Activated naive CD8-positive, alpha-beta T cell treated with anti-CD3 and anti-CD28 coated beads, Interleukin-2, amount 10 ng/mL, durations not matched to agents 7 days and 5 days (primary cell): Measurements from ENCODE around the gene PLD5. TPM values are rescaled to one million over a fixed set of nuclear protein-coding genes. Genes with fewer than 3 reads are reported as not detected.
"Not testable (repeated sequence)": the region's sequence is repeated elsewhere in the genome, so short reads cannot be mapped to it uniquely, and the experiment has no call there.

Experiments
- ATAC-seq: fragments of 150-1000 bp; cut with Tn5 transposase; one replicate; pipeline ENCODE4 v1.10.0; 2021; ENCODE audit warnings: low read depth, moderate library complexity
- POLR2A ChIA-PET: fragments of 350-600 bp; sonication (Branson Sonifier 250); formaldehyde crosslinking; loops from one replicate; lab custom pipeline; 2021; ENCODE audit warnings: antibody characterized with exemption; lab: Charles Lee
- DNase-seq: peaks from one replicate; pipeline ENCODE4 v3.0.0; 2021
- H3K27ac Mint-ChIP-seq: one replicate; pipeline ENCODE4 v1.8.0; 2022; ENCODE audit warnings: mild to moderate bottlenecking, mixed read lengths
- H3K27me3 Mint-ChIP-seq: one replicate; pipeline ENCODE4 v1.8.0; 2022; ENCODE audit warnings: mild to moderate bottlenecking, moderate library complexity, mixed read lengths
- H3K36me3 Mint-ChIP-seq: one replicate; pipeline ENCODE4 v1.8.0; 2021; ENCODE audit warnings: mild to moderate bottlenecking, mixed read lengths
- H3K4me1 Mint-ChIP-seq: one replicate; pipeline ENCODE4 v1.8.0; 2021; ENCODE audit warnings: mixed read lengths
- H3K4me3 Mint-ChIP-seq: one replicate; pipeline ENCODE4 v1.8.0; 2022; ENCODE audit warnings: mild to moderate bottlenecking, moderate library complexity, mixed read lengths
- H3K9me3 Mint-ChIP-seq: one replicate; pipeline ENCODE4 v1.8.0; 2021; ENCODE audit warnings: mixed read lengths
- total RNA-seq, 2 experiments: library from RNA; stranded (reverse); gene quantifications; one replicate each; pipeline ENCODE4 v1.2.3, GENCODE V29; 2021

Gene PLD5
- total RNA-seq, 2 experiments from 2014 or later: not detected

DNA sequence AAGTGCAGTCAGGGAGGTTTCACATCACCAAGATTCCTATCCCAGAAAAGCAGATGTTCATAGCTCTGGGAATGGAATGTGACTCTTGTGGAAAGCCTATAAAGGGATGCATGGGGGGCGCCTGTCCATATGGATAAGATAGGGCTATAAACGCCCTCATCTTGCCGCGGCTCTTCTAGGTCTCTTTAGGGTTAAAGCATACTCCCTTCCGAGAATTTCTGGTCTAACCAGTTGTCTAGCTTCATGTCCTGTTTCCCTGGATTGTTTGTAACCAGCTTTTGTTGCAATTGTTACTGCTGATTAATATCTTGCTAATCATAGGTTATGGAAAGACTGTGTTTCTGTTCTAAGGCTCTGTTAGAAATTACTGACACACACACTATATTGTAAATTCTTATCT lies 64.8 kb downstream of the PLD5 start:
- ATAC-seq, H3K4me1 Mint-ChIP-seq, DNase-seq, H3K4me3 Mint-ChIP-seq, H3K9me3 Mint-ChIP-seq, H3K27ac Mint-ChIP-seq, H3K36me3 Mint-ChIP-seq, H3K27me3 Mint-ChIP-seq, POLR2A ChIA-PET: not testable (repeated sequence)

DNA sequence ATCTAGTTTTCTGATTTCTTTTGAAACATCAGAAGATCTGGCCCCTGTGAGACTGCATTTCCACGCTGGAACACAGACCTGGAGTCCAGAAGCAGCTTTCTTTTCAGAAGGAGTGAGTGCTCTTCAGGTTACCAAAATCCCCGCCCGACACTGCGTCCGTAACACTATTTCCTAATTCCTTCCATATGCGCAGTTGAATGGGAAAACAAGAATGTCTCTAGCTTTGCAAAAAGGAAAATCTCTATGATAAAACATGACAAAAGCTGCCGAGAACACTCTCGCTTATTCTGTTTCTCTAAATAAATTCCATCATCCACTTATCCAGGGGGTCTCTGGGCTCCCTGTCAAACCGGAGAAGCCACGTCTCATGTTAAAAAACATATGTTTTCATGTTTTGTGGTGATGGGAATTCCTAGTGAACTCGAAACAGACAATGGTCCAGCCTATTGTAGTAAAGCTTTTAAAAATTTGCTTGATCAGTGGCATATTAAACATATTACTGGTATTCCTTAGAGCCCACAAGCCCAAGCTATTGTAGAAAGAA lies 67.7 kb downstream of the PLD5 start:
- H3K27me3 Mint-ChIP-seq: peaks cover 2% of the 10 kb centered on the region
- H3K4me1 Mint-ChIP-seq: peaks cover 2% of the 10 kb centered on the region
- no peak overlapping the region for H3K4me3 Mint-ChIP-seq
- H3K36me3 Mint-ChIP-seq: no peaks in the 10 kb centered on the region
- DNase-seq (no peak), ATAC-seq (no peak)
- no peaks in the 10 kb centered on the region for H3K9me3 Mint-ChIP-seq
- POLR2A ChIA-PET: no interaction called here
- no peak overlapping the region for H3K27ac Mint-ChIP-seq

DNA sequence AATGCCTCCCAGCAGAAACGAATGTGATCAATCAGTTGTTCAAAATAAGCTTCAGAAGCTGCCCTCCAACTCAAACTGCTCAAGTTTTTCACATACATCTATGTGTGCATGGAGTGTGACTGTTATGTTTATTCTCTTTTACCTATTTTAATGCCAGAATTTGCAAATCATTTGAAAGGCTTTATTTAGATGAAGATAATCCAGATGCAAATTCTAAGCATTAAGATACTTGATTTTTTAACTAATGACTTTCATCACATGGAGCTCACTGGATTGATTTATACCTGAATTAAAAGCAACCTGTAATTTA lies 69.5 kb downstream of the PLD5 start:
- peaks cover 2% of the 10 kb centered on the region for H3K27me3 Mint-ChIP-seq

DNA sequence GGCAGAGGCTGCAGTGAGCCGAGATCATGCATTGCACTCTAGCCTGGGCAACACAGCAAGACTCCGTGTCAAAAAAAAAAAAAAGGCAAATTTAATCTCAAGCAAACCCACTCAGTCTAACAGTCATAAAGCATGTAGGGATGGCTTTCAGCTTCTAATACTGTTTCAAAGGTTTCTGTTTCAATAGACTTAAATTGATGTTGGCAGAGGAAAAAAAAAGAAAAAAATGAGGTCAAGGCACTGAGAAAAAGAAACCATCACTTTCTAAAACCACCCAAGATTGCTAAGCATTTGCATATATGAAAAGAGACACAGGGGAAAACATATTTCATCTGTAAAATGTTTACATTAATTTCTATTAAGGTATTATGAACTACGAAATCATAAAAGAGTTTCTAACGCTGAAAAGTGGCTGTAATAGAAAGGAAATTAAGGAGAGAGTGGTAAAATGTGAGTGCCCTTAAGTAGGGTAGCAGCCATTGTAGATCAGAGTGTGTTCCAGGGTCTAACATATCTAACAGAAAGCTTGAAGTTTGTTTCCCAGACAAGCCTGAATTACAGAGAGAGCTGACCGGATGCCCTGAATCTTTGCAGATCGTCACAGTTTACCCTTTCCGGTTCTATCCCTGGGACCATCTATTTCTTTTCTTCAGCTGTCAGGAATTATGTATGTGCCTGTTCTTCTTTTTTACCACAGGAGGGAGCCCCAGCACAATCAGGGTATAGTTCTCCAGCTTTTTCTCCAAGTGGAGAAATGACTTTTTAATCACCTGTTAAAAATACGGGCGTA lies 70.0 kb downstream of the PLD5 start:
- Mint-ChIP-seq H3K9me3 (no peaks in the 10 kb centered on the region), H3K4me1 (peaks cover 2% of the 10 kb centered on the region), H3K27ac (no peak overlapping the region), H3K36me3 (no peaks in the 10 kb centered on the region), H3K27me3 (peaks cover 3% of the 10 kb centered on the region), H3K4me3 (no peak overlapping the region)
- ATAC-seq (no peak), DNase-seq (no peak)
- POLR2A ChIA-PET: no interaction called here

More for the DNA sequence above, 69.5 kb downstream of the PLD5 start:
- H3K9me3 Mint-ChIP-seq: no peaks in the 10 kb centered on the region
- ATAC-seq (no peak), DNase-seq (no peak)
- POLR2A ChIA-PET: no interaction called here
- no peak overlapping the region for H3K27ac Mint-ChIP-seq
- peaks cover 2% of the 10 kb centered on the region for H3K4me1 Mint-ChIP-seq
- H3K4me3 Mint-ChIP-seq: no peak overlapping the region
- H3K36me3 Mint-ChIP-seq: no peaks in the 10 kb centered on the region

DNA sequence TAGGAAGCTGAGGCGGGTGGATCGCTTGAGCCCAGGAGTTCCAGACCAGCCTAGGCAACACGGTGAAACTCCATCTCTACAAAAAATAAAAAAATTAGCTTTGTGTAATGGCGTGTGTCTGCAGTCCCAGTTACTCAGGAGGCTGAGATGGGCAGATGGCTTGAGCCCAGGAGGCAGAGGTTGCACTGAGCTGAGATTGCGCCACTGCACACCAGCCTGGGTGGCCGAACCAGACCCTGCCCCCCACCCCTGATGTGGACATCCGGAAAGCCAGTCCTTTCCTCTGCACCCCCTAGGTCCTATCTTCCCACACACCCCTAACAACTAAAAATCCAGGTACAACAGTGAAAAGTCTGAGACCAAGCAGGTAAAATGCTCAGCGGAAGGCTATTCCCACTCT lies 71.9 kb downstream of the PLD5 start:
- POLR2A ChIA-PET: no interaction called here
- Mint-ChIP-seq H3K27me3 (peaks cover 11% of the 10 kb centered on the region), H3K36me3 (no peaks in the 10 kb centered on the region)

DNA sequence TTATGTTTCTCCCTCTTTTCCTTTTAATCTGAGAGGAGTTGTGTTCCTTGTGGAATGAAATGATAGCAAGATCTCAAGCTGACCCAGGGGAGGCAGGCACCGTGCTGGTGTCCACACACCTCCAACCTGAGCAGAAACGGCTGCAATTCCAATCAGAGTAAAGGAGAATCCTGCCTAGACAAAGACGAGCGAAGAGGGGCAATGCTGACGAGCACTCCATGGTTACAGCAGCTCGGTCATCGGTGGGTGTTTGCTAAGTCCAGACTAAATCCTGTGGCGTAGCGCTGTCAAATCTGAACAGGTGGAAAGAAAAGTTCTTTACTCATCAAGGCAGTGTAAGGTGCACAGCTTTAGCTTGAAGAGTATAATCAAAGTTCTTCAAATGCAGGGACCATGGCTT lies 74.8 kb downstream of the PLD5 start:
- no peak for ATAC-seq
- POLR2A ChIA-PET: no interaction called here
- peaks cover 9% of the 10 kb centered on the region for H3K27me3 Mint-ChIP-seq
- H3K27ac Mint-ChIP-seq: no peak overlapping the region
- H3K4me3 Mint-ChIP-seq: no peak overlapping the region
- no peak for DNase-seq
- H3K36me3 Mint-ChIP-seq: no peaks in the 10 kb centered on the region
- peaks cover 2% of the 10 kb centered on the region for H3K4me1 Mint-ChIP-seq
- no peaks in the 10 kb centered on the region for H3K9me3 Mint-ChIP-seq

More for the DNA sequence above, 71.9 kb downstream of the PLD5 start:
- H3K4me1 Mint-ChIP-seq: peaks cover 2% of the 10 kb centered on the region
- H3K4me3 Mint-ChIP-seq: no peak overlapping the region
- no peaks in the 10 kb centered on the region for H3K9me3 Mint-ChIP-seq
- ATAC-seq (no peak), DNase-seq (no peak)
- H3K27ac Mint-ChIP-seq: no peak overlapping the region

DNA sequence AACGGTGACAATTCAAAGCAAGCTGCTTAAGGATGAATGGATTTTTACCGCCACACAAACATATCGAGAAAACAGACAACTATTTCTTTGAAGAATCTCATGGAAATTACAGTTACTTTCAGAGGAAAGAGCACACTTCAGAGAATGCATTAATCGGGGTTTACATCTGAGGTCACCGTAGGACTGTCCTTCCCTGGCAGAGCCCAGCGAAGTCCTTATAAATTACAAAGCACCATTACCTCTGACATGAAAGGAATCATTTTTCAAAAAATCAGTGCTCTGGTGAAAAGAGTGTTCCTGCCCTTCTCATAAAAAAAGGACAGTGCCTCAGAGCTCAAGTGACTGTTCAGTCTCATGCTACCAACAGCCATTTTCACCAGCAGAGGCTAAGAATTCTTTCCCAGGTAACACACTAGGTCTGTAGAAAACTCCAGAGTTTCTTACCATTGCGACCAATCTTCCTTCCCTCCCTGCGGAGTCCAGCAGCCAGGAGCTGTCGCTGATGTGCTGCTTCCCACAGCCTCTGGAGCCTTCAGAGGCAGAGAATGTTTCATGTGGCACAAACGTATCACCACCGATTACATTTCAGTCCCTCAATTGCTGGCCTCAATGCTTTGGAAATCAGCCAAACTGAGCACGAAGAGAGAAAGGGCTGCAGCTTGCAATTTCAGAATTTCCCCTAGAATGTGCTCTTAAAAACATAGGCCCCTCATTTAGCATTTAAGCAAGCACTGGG lies 75.4 kb downstream of the PLD5 start:
- ATAC-seq: no peak
- POLR2A ChIA-PET: no interaction called here
- Mint-ChIP-seq H3K4me3 (no peak overlapping the region), H3K27me3 (peaks cover 9% of the 10 kb centered on the region), H3K27ac (no peak overlapping the region), H3K4me1 (no peaks in the 10 kb centered on the region), H3K36me3 (no peaks in the 10 kb centered on the region), H3K9me3 (no peaks in the 10 kb centered on the region)
- DNase-seq: no peak

DNA sequence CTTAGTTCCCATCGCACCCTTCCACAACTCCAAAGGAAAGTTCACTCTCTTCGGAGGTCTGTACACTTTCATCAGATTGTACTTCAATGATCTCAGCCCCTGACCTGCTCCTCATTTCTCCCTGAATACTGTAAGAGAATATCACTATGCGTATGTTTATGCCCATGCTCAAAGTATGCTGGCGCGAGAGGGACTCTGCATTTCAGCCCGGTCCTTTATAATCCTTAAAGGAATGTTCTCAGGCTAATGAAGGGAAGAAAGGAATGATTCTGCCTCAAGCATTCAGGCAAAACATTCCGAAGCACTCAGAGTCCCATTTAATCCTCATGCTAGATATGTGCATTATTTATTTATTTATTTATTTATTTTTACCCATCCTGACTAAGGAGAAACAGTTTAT lies 76.8 kb downstream of the PLD5 start:
- ATAC-seq: no peak
- no peaks in the 10 kb centered on the region for H3K9me3 Mint-ChIP-seq
- no peak overlapping the region for H3K4me3 Mint-ChIP-seq
- H3K27ac Mint-ChIP-seq: no peak overlapping the region
- peaks cover 9% of the 10 kb centered on the region for H3K27me3 Mint-ChIP-seq
- H3K4me1 Mint-ChIP-seq: no peaks in the 10 kb centered on the region
- no peaks in the 10 kb centered on the region for H3K36me3 Mint-ChIP-seq
- DNase-seq: no peak
- POLR2A ChIA-PET: no interaction called here

DNA sequence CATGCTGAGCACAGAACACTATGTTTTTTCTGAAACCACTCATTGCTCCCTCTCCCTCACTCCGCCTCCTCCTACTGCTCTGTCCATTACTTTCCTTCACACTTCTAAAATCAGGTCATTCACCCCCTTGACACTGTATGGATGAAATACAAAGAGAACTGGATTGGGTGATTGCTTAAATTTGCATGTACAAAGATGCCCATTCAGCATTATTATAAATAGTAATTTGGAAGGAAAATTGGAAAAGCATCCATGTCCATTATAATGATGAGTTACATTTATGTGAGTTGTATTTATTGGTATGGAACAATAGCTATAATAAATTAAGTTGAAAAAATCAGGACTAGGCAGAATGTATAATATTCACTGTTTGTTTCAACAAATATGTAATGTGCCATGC lies 83.7 kb downstream of the PLD5 start:
- H3K4me3 Mint-ChIP-seq: no peak overlapping the region
- no peaks in the 10 kb centered on the region for H3K27me3 Mint-ChIP-seq
- ATAC-seq (no peak), DNase-seq (no peak)
- no peaks in the 10 kb centered on the region for H3K36me3 Mint-ChIP-seq
- POLR2A ChIA-PET: no interaction called here
- no peak overlapping the region for H3K27ac Mint-ChIP-seq
- H3K4me1 Mint-ChIP-seq: no peaks in the 10 kb centered on the region
- H3K9me3 Mint-ChIP-seq: no peaks in the 10 kb centered on the region

DNA sequence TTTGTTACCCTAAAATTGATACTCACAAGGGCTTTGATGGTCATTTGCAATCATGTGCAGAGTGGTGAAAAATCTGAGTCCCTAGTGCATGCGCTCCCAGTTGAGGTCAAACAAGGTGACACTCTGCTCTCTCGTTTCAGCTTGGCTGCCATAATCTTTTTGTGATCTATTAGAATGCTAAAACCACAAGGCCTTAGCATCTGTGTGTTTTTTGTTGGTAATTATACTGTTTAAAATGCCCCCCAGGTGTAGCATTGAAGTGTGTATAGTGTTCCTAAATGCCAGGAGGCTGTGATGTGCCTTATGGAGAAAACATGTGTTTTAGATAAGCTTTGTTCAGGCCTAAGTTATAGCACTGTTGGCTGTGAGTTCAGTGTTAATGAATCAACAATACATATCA lies 89.3 kb downstream of the PLD5 start:
- Mint-ChIP-seq H3K27me3 (no peaks in the 10 kb centered on the region), H3K36me3 (no peaks in the 10 kb centered on the region), H3K27ac (no peak overlapping the region), H3K4me3 (no peak overlapping the region), H3K4me1 (no peaks in the 10 kb centered on the region), H3K9me3 (no peaks in the 10 kb centered on the region)
- POLR2A ChIA-PET: no interaction called here
- DNase-seq (no peak), ATAC-seq (no peak)

DNA sequence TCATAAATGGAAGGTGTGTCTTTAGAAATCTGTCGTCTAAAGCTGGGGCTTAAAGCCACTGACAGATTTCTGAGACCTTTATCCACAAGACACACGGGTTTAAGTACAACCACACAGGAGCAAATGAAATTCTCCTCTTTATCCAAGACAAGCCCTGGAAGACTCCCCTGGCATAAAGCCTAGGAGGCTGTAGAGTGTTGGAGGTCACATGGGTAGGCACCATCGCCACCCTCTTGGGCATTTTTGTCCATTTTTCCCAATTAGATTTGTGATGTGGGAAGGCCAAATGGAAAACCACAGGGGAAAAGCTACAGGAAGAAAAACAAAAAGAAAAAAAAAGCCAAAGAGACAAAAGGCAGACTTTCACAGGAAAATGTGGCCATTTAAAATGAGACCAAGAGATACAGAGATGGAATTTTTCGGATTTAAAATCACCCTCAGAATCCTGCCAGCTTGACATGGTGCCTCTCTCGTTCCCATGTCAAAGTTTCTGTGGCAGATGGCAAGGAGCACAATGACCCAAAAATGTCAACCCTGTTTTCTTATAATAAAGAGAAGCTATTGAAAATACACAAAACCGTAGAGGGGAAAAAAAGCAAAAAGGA lies 91.9 kb downstream of the PLD5 start:
- no peaks in the 10 kb centered on the region for H3K36me3 Mint-ChIP-seq
- DNase-seq (no peak), ATAC-seq (no peak)
- no peaks in the 10 kb centered on the region for H3K27me3 Mint-ChIP-seq
- POLR2A ChIA-PET: no interaction called here
- no peaks in the 10 kb centered on the region for H3K9me3 Mint-ChIP-seq
- H3K4me1 Mint-ChIP-seq: no peaks in the 10 kb centered on the region
- H3K4me3 Mint-ChIP-seq: no peak overlapping the region
- H3K27ac Mint-ChIP-seq: no peak overlapping the region

DNA sequence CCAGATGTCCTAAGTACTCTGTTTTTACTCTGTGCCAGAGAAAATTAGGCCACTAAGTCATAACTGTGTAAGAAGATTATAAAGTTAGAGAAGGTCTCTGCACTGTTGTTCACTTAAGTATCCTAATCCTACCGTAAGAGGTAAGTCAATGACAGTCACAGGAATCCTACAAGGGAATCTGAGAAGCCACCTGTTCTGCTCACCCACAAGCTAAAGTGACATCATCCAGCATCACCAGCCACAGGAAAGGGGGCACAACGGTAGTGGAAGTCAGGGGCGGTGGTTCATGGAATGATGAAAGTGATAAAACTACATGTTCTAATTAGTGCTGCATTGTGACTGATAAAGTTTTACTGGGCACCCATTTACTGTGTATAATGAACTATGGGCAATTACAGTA lies 92.7 kb downstream of the PLD5 start:
- no peak overlapping the region for H3K27ac Mint-ChIP-seq
- H3K9me3 Mint-ChIP-seq: no peaks in the 10 kb centered on the region
- ATAC-seq: no peak
- no peak for DNase-seq
- no peaks in the 10 kb centered on the region for H3K27me3 Mint-ChIP-seq
- H3K36me3 Mint-ChIP-seq: no peaks in the 10 kb centered on the region
- no peaks in the 10 kb centered on the region for H3K4me1 Mint-ChIP-seq
- H3K4me3 Mint-ChIP-seq: no peak overlapping the region
- POLR2A ChIA-PET: no interaction called here

DNA sequence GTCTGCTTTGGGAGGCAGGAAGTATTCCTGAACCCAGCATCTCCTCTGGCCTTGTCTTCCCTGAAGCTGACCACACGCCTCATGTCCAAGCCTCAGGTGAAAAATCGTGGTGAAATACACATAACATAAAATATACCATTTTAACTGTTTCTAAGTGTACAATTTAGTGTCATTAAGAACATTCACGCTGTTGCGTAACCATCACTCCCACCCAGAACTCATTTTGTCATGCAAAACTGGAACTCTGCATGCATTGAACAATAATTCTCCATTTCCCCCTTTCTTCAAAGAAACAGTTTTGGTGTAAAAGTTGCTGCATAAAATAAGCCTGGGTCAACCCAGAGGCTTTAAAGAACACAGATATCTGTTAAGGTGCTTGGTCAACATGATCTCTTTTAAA lies 93.5 kb downstream of the PLD5 start:
- H3K9me3 Mint-ChIP-seq: no peaks in the 10 kb centered on the region
- H3K27me3 Mint-ChIP-seq: no peaks in the 10 kb centered on the region
- H3K36me3 Mint-ChIP-seq: no peaks in the 10 kb centered on the region
- no peak for ATAC-seq
- H3K4me1 Mint-ChIP-seq: no peaks in the 10 kb centered on the region
- no peak for DNase-seq
- POLR2A ChIA-PET: no interaction called here
- H3K4me3 Mint-ChIP-seq: no peak overlapping the region
- no peak overlapping the region for H3K27ac Mint-ChIP-seq
